Thoracic aorta (tissue), 2 donors: Measurements from ENCODE around the gene NAP1L1. TPM values are rescaled to one million over a fixed set of nuclear protein-coding genes. Genes with fewer than 3 reads are reported as not detected.
"Not testable (repeated sequence)": the region's sequence is repeated elsewhere in the genome, so short reads cannot be mapped to it uniquely, and the experiment has no call there.

Experiments used
- ATAC-seq: fragments of 150-250 bp; one replicate; pipeline ENCODE4 v1.8.0; 2017; ENCODE audit warnings: low read depth; ENCODE audit not compliant: insufficient number of reproducible peaks, low FRiP score
- DNase-seq: peaks from one replicate; pipeline ENCODE4 v3.0.0-alpha.2; 2020; ENCODE audit warnings: low spot score
- H3K27ac ChIP-seq, 2 donors: fragments of 200-600 bp; sonication (generic); 1 replicate in 1 of 2; 2 replicates in 1 of 2; pipeline ENCODE4 v1.5.1; 2016; ENCODE audit warnings: mild to moderate bottlenecking in 2 of 2, moderate library complexity in 2 of 2
- H3K27me3 ChIP-seq: fragments of 200-600 bp; sonication (generic); replicated peaks from 2 replicates; pipeline ENCODE4 v1.6.0; 2016; ENCODE audit warnings: mild to moderate bottlenecking; ENCODE audit not compliant: insufficient read depth
- H3K36me3 ChIP-seq: fragments of 200-600 bp; sonication (generic); one replicate; pipeline ENCODE4 v1.5.1; 2016
- H3K4me1 ChIP-seq, 2 donors: fragments of 200-600 bp; sonication (generic); 1 replicate in 1 of 2; 2 replicates in 1 of 2; pipeline versions ENCODE4 v1.5.1 to v1.6.0; 2016; ENCODE audit warnings: low read depth in 2 of 2, mild to moderate bottlenecking in 1 of 2; ENCODE audit not compliant: control insufficient read depth in 1 of 2
- H3K4me3 ChIP-seq: fragments of 200-600 bp; sonication (generic); 2 replicates; pipeline ENCODE4 v1.5.1; 2016; ENCODE audit warnings: mild to moderate bottlenecking
- H3K9me3 ChIP-seq: fragments of 200-600 bp; sonication (generic); 2 replicates; pipeline ENCODE4 v1.5.1; 2016
- total RNA-seq, 2 donors: library from RNA; depleted of rRNA; stranded (reverse); fragments of >200 nt; gene quantifications; one replicate each; pipeline versions ENCODE4 v1.1.0 to v1.2.3, GENCODE V29; 2016
- TF ChIP-seq, protein P1 (sequence below): fragments of 200-600 bp; sonication (generic); IDR thresholded peaks from one replicate; pipeline ENCODE4 v1.5.1; 2019; ENCODE audit warnings: antibody characterized with exemption

The NAP1L1 gene
- total RNA-seq, 2 donors from 2014 or later, result 178 to 316 TPM

DNA sequence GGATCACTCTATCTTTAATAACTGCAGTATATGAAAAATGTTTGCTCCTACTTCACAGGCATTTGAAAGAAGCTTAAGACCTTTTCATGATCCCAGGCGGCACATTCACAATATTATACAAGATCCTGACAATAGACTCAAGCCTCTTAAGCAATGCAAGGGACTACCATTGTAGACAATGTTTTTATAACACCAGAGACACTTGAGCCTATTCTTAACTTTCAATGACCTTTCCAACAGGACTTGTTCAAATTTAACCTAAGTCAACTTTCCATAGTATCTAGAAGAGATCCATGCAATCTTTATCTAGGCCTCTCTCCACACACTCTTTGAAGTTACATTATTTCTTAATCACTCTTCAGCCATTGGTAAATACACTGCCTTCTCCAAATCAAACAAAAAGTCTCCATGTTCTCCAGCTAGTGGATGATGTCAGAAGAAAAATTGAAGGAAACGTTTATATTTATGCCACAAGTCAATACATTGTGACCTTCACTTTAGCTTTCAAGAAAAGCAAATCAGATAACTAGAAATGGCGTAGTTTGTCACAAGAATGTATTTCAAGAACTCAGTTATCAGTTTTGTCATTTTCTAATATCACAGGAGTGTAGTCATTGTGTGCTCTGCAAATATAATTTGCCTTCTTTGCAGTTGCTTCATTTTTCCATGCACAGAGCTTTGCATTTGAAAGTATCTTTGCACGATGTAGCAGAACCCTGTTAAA is 94.1 kb downstream of the NAP1L1 start:
- TF ChIP-seq, protein P1, sequence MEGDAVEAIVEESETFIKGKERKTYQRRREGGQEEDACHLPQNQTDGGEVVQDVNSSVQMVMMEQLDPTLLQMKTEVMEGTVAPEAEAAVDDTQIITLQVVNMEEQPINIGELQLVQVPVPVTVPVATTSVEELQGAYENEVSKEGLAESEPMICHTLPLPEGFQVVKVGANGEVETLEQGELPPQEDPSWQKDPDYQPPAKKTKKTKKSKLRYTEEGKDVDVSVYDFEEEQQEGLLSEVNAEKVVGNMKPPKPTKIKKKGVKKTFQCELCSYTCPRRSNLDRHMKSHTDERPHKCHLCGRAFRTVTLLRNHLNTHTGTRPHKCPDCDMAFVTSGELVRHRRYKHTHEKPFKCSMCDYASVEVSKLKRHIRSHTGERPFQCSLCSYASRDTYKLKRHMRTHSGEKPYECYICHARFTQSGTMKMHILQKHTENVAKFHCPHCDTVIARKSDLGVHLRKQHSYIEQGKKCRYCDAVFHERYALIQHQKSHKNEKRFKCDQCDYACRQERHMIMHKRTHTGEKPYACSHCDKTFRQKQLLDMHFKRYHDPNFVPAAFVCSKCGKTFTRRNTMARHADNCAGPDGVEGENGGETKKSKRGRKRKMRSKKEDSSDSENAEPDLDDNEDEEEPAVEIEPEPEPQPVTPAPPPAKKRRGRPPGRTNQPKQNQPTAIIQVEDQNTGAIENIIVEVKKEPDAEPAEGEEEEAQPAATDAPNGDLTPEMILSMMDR, result no peak
- ATAC-seq, result no peak
- Histone ChIP-seq H3K36me3 (no peaks in the 10 kb centered on the region), H3K27me3 (no peaks in the 10 kb centered on the region), H3K27ac (no peak overlapping the region), H3K4me1 (no peaks in the 10 kb centered on the region), H3K9me3 (no peaks in the 10 kb centered on the region), H3K4me3 (no peak overlapping the region)
- DNase-seq, result no peak

GRCh38 chr12:75987709-75988108 is 96.8 kb downstream of the NAP1L1 start:
- not testable (repeated sequence) for H3K9me3 ChIP-seq, H3K36me3 ChIP-seq

More at GRCh38 chr12:75987709-75988108, 96.8 kb downstream of the NAP1L1 start:
- H3K4me1 ChIP-seq, ATAC-seq, DNase-seq, H3K4me3 ChIP-seq, H3K27me3 ChIP-seq, H3K27ac ChIP-seq: not testable (repeated sequence)

Other genes starting within 250 kb of the NAP1L1 start
- 10 to 100 TPM; 27.3 to 35.3 TPM for gene PHLDA1, start 52.9 kb downstream of the NAP1L1 start, total RNA-seq